Colonic mucosa (tissue), 4 donors: ENCODE results near the gene CASQ2. TPM values are rescaled to one million over a fixed set of nuclear protein-coding genes. Genes with fewer than 3 reads are reported as not detected.

Source experiments
- DNase-seq: peaks from one replicate; pipeline ENCODE4 v3.0.0-alpha.2; 2020
- H3K27ac ChIP-seq: fragments of 200-600 bp; one replicate; pipeline ENCODE4 v1.8.0; 2021
- H3K27me3 ChIP-seq: fragments of 200-600 bp; one replicate; pipeline ENCODE4 v1.8.0; 2021
- H3K36me3 ChIP-seq: fragments of 200-600 bp; one replicate; pipeline ENCODE4 v1.8.0; 2021
- H3K4me1 ChIP-seq: fragments of 200-600 bp; one replicate; pipeline ENCODE4 v1.8.0; 2021; ENCODE audit warnings: mild to moderate bottlenecking
- H3K4me3 ChIP-seq: fragments of 200-600 bp; one replicate; pipeline ENCODE4 v1.8.0; 2021
- H3K9ac ChIP-seq, 2 donors: one replicate each; pipeline ENCODE4 v1.7.0; 2013; ENCODE audit warnings: control low read depth in 2 of 2, low read depth in 2 of 2, low read length in 2 of 2
- H3K9me3 ChIP-seq: fragments of 200-600 bp; one replicate; pipeline ENCODE4 v1.8.0; 2021
- CTCF ChIP-seq: fragments of 200-600 bp; IDR thresholded peaks from one replicate; pipeline ENCODE4 v1.8.0; 2022; ENCODE audit warnings: antibody characterized with exemption, mild to moderate bottlenecking
- intact Hi-C: fragments of 100-400 bp; cut with DNase I; formaldehyde crosslinking; loops from one replicate; pipeline ENCODE4 v1.14.1; 2022
- total RNA-seq, 2 donors: library from RNA; stranded (reverse); fragmentation: NEBNext Ultra II Directional in 1 of 2; extraction: Animal tissue kit (Norgen Biotek cat#: 25700) in 1 of 2; gene quantifications; one replicate each; pipeline ENCODE4 v1.2.1, GENCODE V29; 2021
- donor health status: healthy.
- donor health status: DM: no; HTN: no; CAD: no.
- donor health status: DM: no; HTN: no; CAD: no.

CASQ2 gene
- total RNA-seq, 2 donors from 2014 or later, result 0.22 to 10.5 TPM

GRCh38 chr1:115677565-115677964, 90.9 kb downstream of the CASQ2 start:
- H3K9ac ChIP-seq, result no peak overlapping the region
- no peaks in the 10 kb centered on the region for H3K9me3 ChIP-seq
- TF ChIP-seq CTCF, result no peak
- peaks cover 4% of the 10 kb centered on the region for H3K4me1 ChIP-seq
- no peaks in the 10 kb centered on the region for H3K36me3 ChIP-seq
- intact Hi-C loops, result no loop called here
- no peak for DNase-seq
- no peaks in the 10 kb centered on the region for H3K27me3 ChIP-seq
- no peak overlapping the region for H3K27ac ChIP-seq
- no peak overlapping the region for H3K4me3 ChIP-seq

GRCh38 chr1:115677182-115677555, 91.3 kb downstream of the CASQ2 start:
- Histone ChIP-seq H3K4me1 (peaks cover 4% of the 10 kb centered on the region), H3K27ac (no peak overlapping the region)

GRCh38 chr1:115676498-115677181, 91.9 kb downstream of the CASQ2 start:
- H3K27ac ChIP-seq, result peak overlapping the region; percentile 38

More at GRCh38 chr1:115677182-115677555, 91.3 kb downstream of the CASQ2 start:
- DNase-seq, result no peak
- H3K9ac ChIP-seq, result no peak overlapping the region
- no peaks in the 10 kb centered on the region for H3K27me3 ChIP-seq
- H3K36me3 ChIP-seq, result no peaks in the 10 kb centered on the region
- TF ChIP-seq CTCF, result no peak
- H3K9me3 ChIP-seq, result no peaks in the 10 kb centered on the region
- intact Hi-C loops, result no loop called here
- H3K4me3 ChIP-seq, result no peak overlapping the region

GRCh38 chr1:115672224-115673009, 96.1 kb downstream of the CASQ2 start:
- Histone ChIP-seq H3K27me3 (no peaks in the 10 kb centered on the region), H3K9me3 (no peaks in the 10 kb centered on the region), H3K9ac (no peak overlapping the region), H3K36me3 (no peaks in the 10 kb centered on the region), H3K4me3 (no peak overlapping the region), H3K27ac (no peak overlapping the region), H3K4me1 (peaks cover 13% of the 10 kb centered on the region)
- no peak for DNase-seq
- no peak for TF ChIP-seq CTCF
- intact Hi-C loops, result no loop called here

More at GRCh38 chr1:115676498-115677181, 91.9 kb downstream of the CASQ2 start:
- H3K9me3 ChIP-seq, result no peaks in the 10 kb centered on the region
- H3K4me1 ChIP-seq, result peaks cover 5% of the 10 kb centered on the region
- H3K9ac ChIP-seq, result peak overlapping the region in 1 of 2 donors; percentile 10
- no peaks in the 10 kb centered on the region for H3K27me3 ChIP-seq
- DNase-seq, result peak; percentile 42
- intact Hi-C loops, result no loop called here
- no peak for TF ChIP-seq CTCF
- H3K4me3 ChIP-seq, result no peak overlapping the region
- H3K36me3 ChIP-seq, result no peaks in the 10 kb centered on the region

GRCh38 chr1:115671176-115671934, 97.2 kb downstream of the CASQ2 start:
- peak overlapping the region; percentile 34 for H3K27ac ChIP-seq
- no peak overlapping the region for H3K4me3 ChIP-seq
- no peaks in the 10 kb centered on the region for H3K36me3 ChIP-seq
- intact Hi-C loops, result no loop called here
- peaks cover 13% of the 10 kb centered on the region for H3K4me1 ChIP-seq
- peak; percentile 85 for DNase-seq
- TF ChIP-seq CTCF, result no peak
- no peaks in the 10 kb centered on the region for H3K9me3 ChIP-seq
- H3K27me3 ChIP-seq, result no peaks in the 10 kb centered on the region
- H3K9ac ChIP-seq, result no peak overlapping the region
